ENCODE measurements around the gene SUGCT. TPM values are rescaled to one million over a fixed set of nuclear protein-coding genes. Genes with fewer than 3 reads are reported as not detected.

The SUGCT gene
- total RNA-seq, 2 experiments from 2014 or later, result not detected

- no peaks in the 10 kb centered on the region for H3K36me3 ChIP-seq (ENCODE audit: insufficient read depth, low read length)
- no peak overlapping the region for H3K27ac ChIP-seq (ENCODE audit: low read depth, low read length, poor library complexity, severe bottlenecking)
- no peak for TF ChIP-seq CTCF (conservative IDR thresholded peaks at IDR 0.05; ENCODE audit: low read length)
- no peak for TF ChIP-seq EZH2phosphoT487 (IDR thresholded peaks at IDR 0.05; ENCODE audit: borderline replicate concordance, low read depth, low read length)
- ChIA-PET CTCF (ENCODE audit: unreplicated experiment) (no interaction called here), POLR2A (interaction anchor here (1.2 kb wide), 1 partner anchor 10 kb away, joined by 4 read pairs; no protein-coding TSS in a partner anchor)
- DNase-seq (ENCODE audit: low spot score), result no peak
- no peaks in the 10 kb centered on the region for H3K9me3 ChIP-seq (ENCODE audit: low read length)
- no peak overlapping the region for H3K4me3 ChIP-seq (ENCODE audit: low read depth, low read length, poor library complexity, severe bottlenecking)
- H3K4me1 ChIP-seq (ENCODE audit: insufficient read depth, low read length, poor library complexity, severe bottlenecking), result no peaks in the 10 kb centered on the region
- BruUV-seq (replicated peaks), result no TSS peak
- no peak overlapping the region for H2AFZ ChIP-seq (ENCODE audit: low read length)
- no peaks in the 10 kb centered on the region for H3K79me2 ChIP-seq (ENCODE audit: insufficient read depth, low read depth, low read length)
- H3K4me2 ChIP-seq (ENCODE audit: low read length), result no peak overlapping the region
- intact Hi-C loops (cut with micrococcal nuclease; ENCODE audit: unreplicated experiment), result no loop called here
- H4K20me1 ChIP-seq (ENCODE audit: insufficient read depth, low read length), result no peaks in the 10 kb centered on the region
- no peaks in the 10 kb centered on the region for H3K9me2 ChIP-seq (ENCODE audit: insufficient read depth, low read length)
Measured at GRCh38 chr7:40499718-40500117, 364.9 kb downstream of the SUGCT start.

- TF ChIP-seq CTCF (conservative IDR thresholded peaks at IDR 0.05; ENCODE audit: low read length), result no peak
- POLR2A ChIA-PET, result interaction anchor here (0.7 to 1.2 kb wide), 2 partner anchors 10 to 29 kb away, joined by 3 to 4 read pairs; no protein-coding TSS in a partner anchor
- Histone ChIP-seq H3K4me2 (ENCODE audit: low read length) (no peak overlapping the region), H3K9me3 (ENCODE audit: low read length) (no peaks in the 10 kb centered on the region), H3K4me3 (ENCODE audit: low read depth, low read length, poor library complexity, severe bottlenecking) (no peak overlapping the region), H3K9me2 (ENCODE audit: insufficient read depth, low read length) (no peaks in the 10 kb centered on the region), H2AFZ (ENCODE audit: low read length) (no peak overlapping the region), H3K79me2 (ENCODE audit: insufficient read depth, low read depth, low read length) (no peaks in the 10 kb centered on the region), H3K27ac (ENCODE audit: low read depth, low read length, poor library complexity, severe bottlenecking) (no peak overlapping the region), H3K4me1 (ENCODE audit: insufficient read depth, low read length, poor library complexity, severe bottlenecking) (no peaks in the 10 kb centered on the region), H4K20me1 (ENCODE audit: insufficient read depth, low read length) (no peaks in the 10 kb centered on the region), H3K36me3 (ENCODE audit: insufficient read depth, low read length) (no peaks in the 10 kb centered on the region)
- CTCF ChIA-PET (ENCODE audit: unreplicated experiment), result no interaction called here
- no TSS peak for BruUV-seq (replicated peaks)
- no peak for DNase-seq (ENCODE audit: low spot score)
- intact Hi-C loops (cut with micrococcal nuclease; ENCODE audit: unreplicated experiment), result no loop called here
Measured at GRCh38 chr7:40500219-40500618, 365.4 kb downstream of the SUGCT start.

GRCh38 chr7:40502359-40502758 is 367.6 kb downstream of the SUGCT start:
- Histone ChIP-seq H3K9me3 (ENCODE audit: low read length) (no peaks in the 10 kb centered on the region), H3K27ac (ENCODE audit: low read depth, low read length, poor library complexity, severe bottlenecking) (no peak overlapping the region), H3K4me2 (ENCODE audit: low read length) (no peak overlapping the region), H3K4me3 (ENCODE audit: low read depth, low read length, poor library complexity, severe bottlenecking) (no peak overlapping the region), H4K20me1 (ENCODE audit: insufficient read depth, low read length) (no peaks in the 10 kb centered on the region), H2AFZ (ENCODE audit: low read length) (no peak overlapping the region), H3K79me2 (ENCODE audit: insufficient read depth, low read depth, low read length) (no peaks in the 10 kb centered on the region), H3K36me3 (ENCODE audit: insufficient read depth, low read length) (no peaks in the 10 kb centered on the region), H3K4me1 (ENCODE audit: insufficient read depth, low read length, poor library complexity, severe bottlenecking) (no peaks in the 10 kb centered on the region), H3K9me2 (ENCODE audit: insufficient read depth, low read length) (no peaks in the 10 kb centered on the region)
- intact Hi-C loops (cut with micrococcal nuclease; ENCODE audit: unreplicated experiment), result no loop called here
- no TSS peak for BruUV-seq (replicated peaks)
- ChIA-PET POLR2A (interaction anchor here (0.6 kb wide), 1 partner anchor 377 kb away, joined by 3 read pairs; no protein-coding TSS in a partner anchor), CTCF (ENCODE audit: unreplicated experiment) (interaction anchor here (0.5 kb wide), 1 partner anchor 1265 kb away, joined by 4 read pairs; no protein-coding TSS in a partner anchor)
- no peak for DNase-seq (ENCODE audit: low spot score)
- no peak for TF ChIP-seq CTCF (conservative IDR thresholded peaks at IDR 0.05; ENCODE audit: low read length)

Measured in OCI-LY7 (cell line).